Activated CD8-positive, alpha-beta memory T cell treated with anti-CD3 and anti-CD28 coated beads for 48 hours (primary cell): ENCODE results near the gene ALKBH5.

Experiments used
- DNase-seq, 3 experiments: peaks; one replicate each; pipeline ENCODE4 v3.0.0-alpha.2; 2020; ENCODE audit warnings: low read depth in 2 of 3, low spot score in 2 of 3

ALKBH5 gene

GRCh38 chr17:18184143-18185031 lies 759 bp downstream of the ALKBH5 start:
- peak; percentile 17 to 48 (median 30) for DNase-seq

- DNase-seq, result no peak
These were observed 1.8 kb downstream of the ALKBH5 start for GRCh38 chr17:18185391-18185790.

DNA sequence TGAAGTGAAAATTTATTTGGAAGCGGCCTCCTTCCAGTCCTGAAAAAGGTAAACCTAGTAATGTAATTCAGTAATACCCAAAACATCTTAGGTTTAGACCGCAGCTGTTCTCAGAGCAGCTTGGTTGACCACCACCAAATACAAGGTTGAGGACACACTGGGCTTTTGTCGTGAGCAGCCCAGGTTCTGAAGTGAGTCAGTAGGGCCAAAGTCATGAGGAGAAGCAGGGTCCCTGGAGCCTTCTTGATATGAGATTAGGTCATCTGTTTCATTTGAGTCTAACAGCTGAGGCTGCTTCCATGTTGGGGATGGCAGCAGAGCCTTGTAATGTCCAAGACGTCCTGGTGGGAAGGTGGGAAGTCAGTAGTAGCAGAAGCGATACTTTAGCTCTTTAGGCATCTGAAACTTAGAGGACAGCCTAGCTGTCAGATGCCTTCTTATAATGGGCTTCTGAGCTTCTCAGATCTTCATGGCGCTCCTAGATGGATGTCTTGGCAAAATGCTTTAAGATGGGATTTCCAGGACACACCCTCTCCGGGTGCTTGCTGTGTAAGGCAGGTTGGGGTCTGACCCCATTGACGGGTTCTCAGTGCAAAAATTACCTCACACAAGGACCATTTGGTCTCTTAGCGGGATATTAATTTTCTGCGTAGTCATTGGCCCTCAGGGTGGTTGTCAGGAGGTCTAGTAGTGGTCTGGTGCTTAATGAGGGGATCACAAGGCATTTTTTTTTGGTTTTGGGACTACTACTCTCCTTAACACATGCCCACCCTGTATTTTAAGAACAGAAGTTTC lies 2.4 kb downstream of the ALKBH5 start:
- no peak for DNase-seq

DNA sequence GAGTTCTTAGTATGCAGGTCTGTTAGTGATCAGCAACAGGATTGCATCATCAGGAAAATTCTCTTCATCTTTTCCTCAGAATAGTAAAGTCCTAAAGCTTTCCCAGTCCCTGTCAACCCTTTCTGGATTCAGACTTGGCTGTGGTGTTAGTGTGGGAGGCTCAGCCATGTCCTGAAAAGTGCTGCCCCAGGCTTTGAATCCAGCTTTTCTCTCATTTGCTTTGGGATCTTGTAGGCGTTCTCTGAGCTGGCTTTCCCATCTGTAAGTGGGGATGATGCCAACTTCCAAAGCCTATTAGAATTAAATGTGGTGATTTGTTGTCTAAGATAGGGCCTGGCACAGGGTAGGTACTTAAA lies 3.0 kb downstream of the ALKBH5 start:
- no peak for DNase-seq

GRCh38 chr17:18187226-18187625 lies 3.6 kb downstream of the ALKBH5 start:
- no peak for DNase-seq

- DNase-seq, result no peak
These were observed 4.5 kb downstream of the ALKBH5 start for GRCh38 chr17:18187821-18188761.

- DNase-seq, result no peak
These were observed 7.1 kb downstream of the ALKBH5 start for GRCh38 chr17:18190628-18191235.

GRCh38 chr17:18191236-18191667 lies 7.6 kb downstream of the ALKBH5 start:
- no peak for DNase-seq

GRCh38 chr17:18191967-18192366 lies 8.3 kb downstream of the ALKBH5 start:
- no peak for DNase-seq

GRCh38 chr17:18194394-18194793 lies 10.8 kb downstream of the ALKBH5 start:
- no peak for DNase-seq

DNA sequence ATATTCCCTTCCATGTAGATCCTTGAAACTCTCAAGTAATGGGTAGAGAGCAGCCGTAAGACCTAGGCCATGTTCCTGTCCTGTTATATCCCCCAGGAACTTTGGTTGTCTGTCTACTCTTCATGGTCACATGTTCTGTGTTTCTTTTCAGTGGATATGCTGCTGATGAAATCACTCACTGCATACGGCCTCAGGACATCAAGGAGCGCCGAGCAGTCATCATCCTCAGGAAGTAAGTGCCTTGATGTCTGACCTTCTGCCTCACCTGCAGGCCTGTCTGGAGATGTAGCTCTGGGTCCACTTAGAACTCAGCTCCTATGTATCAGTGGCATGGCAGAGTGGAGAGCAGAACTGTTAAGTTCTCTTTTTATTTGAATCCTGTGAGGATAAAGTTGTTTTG lies 11.2 kb downstream of the ALKBH5 start:
- DNase-seq, result no peak

- DNase-seq, result no peak
These were observed 11.6 kb downstream of the ALKBH5 start for GRCh38 chr17:18195246-18195645.

DNA sequence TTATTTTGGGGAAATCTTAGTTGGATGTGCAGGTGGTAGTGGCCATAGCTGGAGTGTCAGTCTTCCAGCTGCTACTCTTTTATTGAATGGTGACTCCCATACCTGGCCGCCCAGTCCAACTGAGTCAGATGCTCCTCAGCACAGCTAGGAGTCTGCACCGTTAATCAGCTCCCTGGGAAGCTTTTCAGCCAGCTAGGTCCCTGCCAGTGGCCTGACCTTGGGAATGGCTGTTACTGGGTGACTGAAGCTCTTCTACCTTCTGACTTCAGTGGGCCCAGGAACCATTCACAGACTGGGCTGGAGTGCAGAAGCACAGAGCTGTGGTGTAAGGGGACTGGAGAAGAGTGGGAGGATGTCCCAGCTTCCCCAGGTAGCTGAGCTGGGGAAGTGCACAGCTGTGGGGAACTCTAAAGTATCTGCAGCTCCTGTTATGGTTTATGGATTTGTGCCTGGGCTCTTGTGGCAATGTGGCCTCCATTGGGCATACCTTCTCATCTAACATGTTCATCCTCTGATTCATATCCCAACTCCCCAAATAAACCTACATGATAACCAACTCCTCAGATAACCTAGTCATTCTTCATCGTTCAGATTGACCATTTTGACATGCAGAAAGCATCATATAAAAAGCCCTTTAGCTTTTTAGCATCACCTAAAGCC lies 14.0 kb downstream of the ALKBH5 start:
- no peak for DNase-seq

- no peak for DNase-seq
These were observed 14.9 kb downstream of the ALKBH5 start for GRCh38 chr17:18198530-18198929.

- no peak for DNase-seq
These were observed 17.5 kb downstream of the ALKBH5 start for GRCh38 chr17:18201108-18201507.

DNA sequence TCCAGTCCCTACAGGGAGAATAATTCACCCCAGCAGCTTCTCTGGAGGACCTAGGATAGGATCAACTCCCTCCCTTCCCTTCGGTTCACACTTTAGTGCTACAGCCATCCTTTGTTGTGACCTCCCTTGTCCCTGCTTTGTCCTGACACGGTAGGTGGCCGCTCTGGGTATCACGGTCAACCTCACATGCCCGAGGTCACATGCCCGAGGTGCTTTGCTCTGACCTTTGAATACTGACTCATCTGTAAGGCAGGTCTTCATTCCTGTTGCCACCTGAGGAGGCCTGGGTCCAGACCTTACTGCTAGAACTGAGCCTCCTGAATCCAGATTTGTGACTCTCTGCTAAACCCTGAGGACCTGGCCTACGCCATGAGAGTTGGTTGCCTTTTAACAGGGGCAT lies 19.7 kb downstream of the ALKBH5 start:
- no peak for DNase-seq

DNA sequence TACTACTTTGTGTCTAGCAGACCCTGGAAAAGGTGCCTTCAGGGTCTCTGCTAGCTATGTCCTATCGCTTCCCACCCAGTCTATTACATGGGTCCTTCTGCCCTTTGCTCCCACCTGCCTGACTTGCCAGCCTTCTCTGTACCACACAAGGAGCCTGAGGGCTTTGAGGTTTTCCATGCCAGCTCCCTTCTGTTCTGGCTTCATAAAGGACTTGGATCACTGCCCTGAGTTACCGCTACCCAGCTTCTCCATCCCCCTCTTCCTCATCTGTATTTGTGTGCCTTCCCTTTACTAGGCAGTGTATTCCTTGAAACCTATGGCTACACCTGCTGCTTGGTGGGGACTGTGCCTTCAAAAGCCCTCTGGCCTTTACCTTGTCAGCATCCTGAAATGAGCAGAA lies 22.2 kb downstream of the ALKBH5 start:
- DNase-seq, result no peak

GRCh38 chr17:18206962-18207361 lies 23.3 kb downstream of the ALKBH5 start:
- DNase-seq, result no peak

GRCh38 chr17:18208092-18208491 lies 24.5 kb downstream of the ALKBH5 start:
- no peak for DNase-seq

DNA sequence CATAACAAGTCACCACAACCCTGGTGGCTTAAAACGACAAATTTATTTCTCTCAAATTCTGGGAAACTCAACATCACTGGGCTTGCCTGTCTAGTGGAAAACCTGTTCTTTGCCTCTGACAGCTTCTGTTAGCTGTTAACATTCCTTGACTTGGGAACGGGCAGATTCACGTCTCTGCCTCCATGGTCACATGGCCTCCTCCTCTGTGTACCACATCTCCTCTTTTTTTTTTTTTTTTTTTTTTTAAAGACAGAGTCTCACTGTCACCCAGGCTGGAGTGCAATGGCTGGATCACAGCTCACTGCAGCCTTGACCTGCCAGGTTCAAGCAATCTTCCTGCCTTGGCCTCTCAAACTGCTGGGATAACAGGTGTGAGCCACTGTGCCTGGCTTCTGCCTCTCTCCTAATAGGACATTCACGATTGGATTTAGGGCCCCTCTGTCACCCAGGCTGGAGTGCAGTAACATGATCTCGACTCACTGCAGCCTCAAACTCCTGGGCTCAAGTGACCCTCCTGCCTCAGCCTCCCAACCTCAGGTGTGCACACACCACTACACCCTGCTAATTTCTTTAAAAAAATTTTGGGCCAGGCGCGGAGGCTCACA lies 30.1 kb downstream of the ALKBH5 start:
- DNase-seq, result no peak
